CD4-positive, alpha-beta T cell treated with Interleukin-4 for 1 hour (primary cell): Measurements from ENCODE around the gene IL1RAPL2.
"Not testable (repeated sequence)": the region's sequence is repeated elsewhere in the genome, so short reads cannot be mapped to it uniquely, and the experiment has no call there.

Source experiments
- DNase-seq, 2 donors: peaks; one replicate each; pipeline ENCODE4 v3.0.0-alpha.2; 2020 to 2022

Gene IL1RAPL2

GRCh38 chrX:105189093-105189492 lies 623.1 kb downstream of the IL1RAPL2 start:
- no peak for DNase-seq

GRCh38 chrX:105190252-105190853 lies 624.4 kb downstream of the IL1RAPL2 start:
- peak in 1 of 2 donors; percentile 11 for DNase-seq

GRCh38 chrX:105191878-105192277 lies 625.9 kb downstream of the IL1RAPL2 start:
- DNase-seq: no peak

- DNase-seq: no peak
These were observed 643.4 kb downstream of the IL1RAPL2 start for GRCh38 chrX:105209406-105209805.

- DNase-seq: no peak
These were observed 644.3 kb downstream of the IL1RAPL2 start for GRCh38 chrX:105210258-105210657.

GRCh38 chrX:105211066-105211575 lies 645.1 kb downstream of the IL1RAPL2 start:
- no peak for DNase-seq

- no peak for DNase-seq
These were observed 653.7 kb downstream of the IL1RAPL2 start for GRCh38 chrX:105219454-105220401.

- no peak for DNase-seq
These were observed 654.6 kb downstream of the IL1RAPL2 start, which contains the start of gene TEX13A for GRCh38 chrX:105220636-105221035. Gene TEX13A, minus strand, starts transcription at chrX:105220694. Its CDS starts 297 bp downstream, at chrX:105220397.

GRCh38 chrX:105221374-105221773 lies 655.4 kb downstream of the IL1RAPL2 start:
- DNase-seq: no peak

- DNase-seq: no peak
These were observed 660.5 kb downstream of the IL1RAPL2 start for GRCh38 chrX:105226499-105226898.

- DNase-seq: no peak
These were observed 662.6 kb downstream of the IL1RAPL2 start for GRCh38 chrX:105228602-105229001.

- no peak for DNase-seq
These were observed 663.1 kb downstream of the IL1RAPL2 start for GRCh38 chrX:105229146-105229545.

- DNase-seq: not testable (repeated sequence)
These were observed 671.4 kb downstream of the IL1RAPL2 start for GRCh38 chrX:105237407-105237806.

- DNase-seq: no peak
These were observed 675.1 kb downstream of the IL1RAPL2 start for GRCh38 chrX:105241056-105241455.

- no peak for DNase-seq
These were observed 694.5 kb downstream of the IL1RAPL2 start for GRCh38 chrX:105260291-105261043.

GRCh38 chrX:105263171-105263570 lies 697.2 kb downstream of the IL1RAPL2 start:
- DNase-seq: no peak

- no peak for DNase-seq
These were observed 697.8 kb downstream of the IL1RAPL2 start for GRCh38 chrX:105263801-105264200.

GRCh38 chrX:105265093-105265492 lies 699.1 kb downstream of the IL1RAPL2 start:
- DNase-seq: no peak

GRCh38 chrX:105266456-105266855 lies 700.5 kb downstream of the IL1RAPL2 start:
- DNase-seq: no peak

- DNase-seq: no peak
These were observed 701.2 kb downstream of the IL1RAPL2 start for GRCh38 chrX:105267167-105267566.

GRCh38 chrX:105269386-105269785 lies 703.4 kb downstream of the IL1RAPL2 start:
- no peak for DNase-seq

- no peak for DNase-seq
These were observed 707.3 kb downstream of the IL1RAPL2 start for GRCh38 chrX:105273326-105273725.

- no peak for DNase-seq
These were observed 708.1 kb downstream of the IL1RAPL2 start for GRCh38 chrX:105274091-105274490.
